Occipital lobe (tissue), 2 donors: ENCODE data around the gene GSC. TPM values are rescaled to one million over a fixed set of nuclear protein-coding genes. Genes with fewer than 3 reads are reported as not detected.
"Not testable (repeated sequence)": the region's sequence is repeated elsewhere in the genome, so short reads cannot be mapped to it uniquely, and the experiment has no call there.

Experiments used
- DNase-seq: peaks from one replicate; lab custom pipeline; 2025; lab: John Stamatoyannopoulos, UW
- total RNA-seq: library from RNA; depleted of rRNA; stranded (reverse); fragments of >200 nt; gene quantifications from one replicate; pipeline ENCODE4 v1.2.3, GENCODE V29; 2014

GSC gene
- total RNA-seq, 1 donor from 2014 or later: not detected

DNA sequence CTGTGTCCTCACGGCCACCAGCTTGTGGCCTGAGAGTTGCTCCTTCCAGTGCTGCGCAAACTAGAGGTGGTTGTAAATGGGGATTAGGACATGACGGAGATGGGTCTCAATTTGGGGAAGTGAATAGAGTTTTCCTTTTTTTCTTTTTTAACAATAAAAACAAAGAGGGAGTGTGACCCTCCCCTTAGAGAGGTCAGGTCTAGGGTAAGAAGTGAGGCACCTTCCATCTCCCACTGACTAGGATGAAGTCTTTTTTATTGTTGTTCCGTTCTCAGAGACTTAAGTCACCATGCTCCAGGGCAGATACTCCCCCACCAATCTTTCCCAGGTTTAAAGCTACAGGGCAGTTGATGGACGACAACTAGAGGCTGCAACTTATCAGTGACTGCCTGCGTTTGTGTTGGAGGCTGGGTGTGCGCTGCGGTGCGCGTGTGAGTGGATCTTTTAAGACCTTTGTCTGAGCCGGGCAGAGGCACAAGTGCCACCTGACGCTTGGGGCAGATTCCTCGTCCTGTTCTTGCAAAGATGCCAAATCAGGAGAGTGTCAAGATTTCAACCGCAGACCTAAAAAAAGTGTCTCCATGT lies 2.1 kb upstream of the GSC start:
- no peak for DNase-seq

DNA sequence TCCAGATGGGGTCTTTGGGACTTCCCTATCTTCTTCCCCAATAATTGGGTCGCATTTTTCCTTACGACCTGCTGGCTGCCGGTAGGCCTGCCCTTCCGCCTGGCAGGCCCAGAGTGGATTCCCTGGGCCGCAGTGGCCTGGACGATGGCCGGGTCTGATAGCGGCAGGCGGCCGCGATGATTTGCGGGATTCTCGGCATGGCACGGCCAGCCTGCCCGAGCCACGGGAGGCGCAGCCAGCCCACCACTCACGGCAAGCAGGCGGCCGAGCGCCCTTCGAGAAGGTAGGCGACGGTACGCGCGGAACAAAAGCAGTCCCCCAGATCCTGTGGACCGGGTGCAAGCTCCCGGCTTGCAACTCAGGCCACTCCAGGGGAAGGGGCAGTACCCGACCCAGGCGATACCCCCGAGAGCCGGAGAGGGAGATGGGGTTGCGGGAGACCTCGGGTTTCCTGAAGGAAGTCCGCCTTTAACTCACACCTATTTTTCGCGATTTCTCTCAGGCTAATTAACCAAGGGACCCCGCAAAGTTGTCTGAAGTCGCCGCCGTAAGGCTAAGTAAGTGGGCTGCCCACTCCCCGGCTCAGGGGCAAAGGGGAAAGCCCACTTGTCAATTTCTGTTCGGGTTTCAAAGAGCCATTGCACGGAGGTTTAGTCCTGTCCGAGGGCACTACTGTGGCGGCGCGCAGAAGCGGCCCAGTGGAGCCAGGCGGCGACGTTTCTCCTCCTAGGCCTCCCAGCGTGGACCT lies 1.4 kb upstream of the GSC start:
- DNase-seq: no peak

DNA sequence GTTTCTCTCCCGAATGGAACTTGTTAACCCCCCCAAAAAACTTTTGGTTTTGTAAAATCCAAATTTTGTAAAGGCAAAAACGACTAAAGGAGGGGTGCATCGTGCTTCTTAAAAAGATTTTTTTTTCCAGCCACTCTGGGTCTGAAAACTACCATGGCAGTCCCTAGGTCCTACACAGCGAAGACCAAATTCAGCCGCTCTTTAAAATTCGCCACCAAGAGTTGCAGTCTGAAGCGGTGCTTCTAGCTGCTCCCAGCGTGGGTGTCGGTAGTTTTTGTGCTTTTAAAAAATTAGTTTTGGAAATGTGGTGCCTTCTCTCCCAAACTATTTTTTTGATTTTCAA lies 873 bp upstream of the GSC start:
- no peak for DNase-seq

DNA sequence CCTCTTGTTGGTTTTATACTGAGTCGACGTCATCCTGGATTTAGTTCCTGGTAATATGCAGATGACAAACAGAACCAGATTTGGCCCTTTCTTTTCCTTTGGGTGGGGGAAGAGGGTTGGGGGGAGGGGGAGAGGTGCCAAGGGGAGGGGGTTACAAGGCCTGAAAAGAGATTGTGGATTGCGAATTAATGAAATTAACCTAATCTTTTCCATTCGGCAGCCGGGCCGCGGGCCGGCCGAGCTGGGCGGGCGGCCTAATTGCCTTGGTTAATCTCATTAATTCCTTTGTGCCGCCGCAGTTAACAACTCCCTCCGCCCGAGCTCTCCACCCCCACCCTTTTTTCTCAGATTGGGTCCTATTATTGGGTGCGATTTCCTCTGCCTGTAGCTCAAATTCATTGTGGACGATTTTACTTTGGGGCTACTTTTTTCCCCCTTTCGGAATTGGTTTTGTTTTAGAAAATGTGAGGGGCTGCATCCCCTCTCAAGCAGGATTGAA lies 387 bp upstream of the GSC start:
- no peak for DNase-seq

DNA sequence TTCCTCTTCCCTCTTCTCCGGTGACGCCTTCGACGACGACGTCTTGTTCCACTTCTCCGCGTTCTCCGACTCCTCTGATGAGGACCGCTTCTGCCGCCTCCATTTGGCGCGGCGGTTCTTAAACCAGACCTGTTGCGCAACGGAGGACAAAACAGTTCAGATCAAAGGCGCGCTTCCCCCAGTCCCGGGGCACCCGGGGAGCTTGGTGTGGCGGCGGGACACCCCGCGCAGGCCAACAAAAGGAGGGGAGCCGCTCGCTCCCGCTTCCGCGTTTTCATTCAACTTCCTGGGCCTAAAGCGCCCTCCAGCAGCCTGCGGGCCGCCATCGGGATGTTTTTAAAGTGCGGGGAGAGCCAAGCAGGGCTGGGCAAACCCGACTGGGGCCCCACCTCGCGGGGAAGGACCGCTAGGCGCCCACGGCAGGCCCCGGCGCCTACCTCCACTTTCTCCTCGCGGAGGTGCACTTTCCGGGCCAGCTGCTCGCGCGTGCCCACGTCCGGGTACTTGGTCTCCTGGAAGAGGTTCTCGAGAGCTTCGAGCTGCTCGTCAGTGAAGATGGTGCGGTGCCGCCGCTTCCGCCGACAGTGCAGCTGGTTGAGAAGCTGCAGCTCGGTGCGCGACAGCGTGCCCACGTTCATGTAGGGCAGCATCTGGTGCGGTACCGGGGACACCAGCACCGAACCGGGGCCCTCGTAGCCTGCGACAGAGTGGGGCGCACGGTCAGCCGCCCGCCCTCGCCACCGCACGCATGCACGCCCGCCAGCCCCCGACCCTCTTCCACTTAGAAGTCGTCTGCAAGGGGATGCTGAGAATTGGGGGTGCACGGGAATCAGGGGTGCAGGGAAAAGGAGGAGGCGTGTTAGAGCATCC lies 1.2 kb downstream of the GSC start:
- DNase-seq: no peak

DNA sequence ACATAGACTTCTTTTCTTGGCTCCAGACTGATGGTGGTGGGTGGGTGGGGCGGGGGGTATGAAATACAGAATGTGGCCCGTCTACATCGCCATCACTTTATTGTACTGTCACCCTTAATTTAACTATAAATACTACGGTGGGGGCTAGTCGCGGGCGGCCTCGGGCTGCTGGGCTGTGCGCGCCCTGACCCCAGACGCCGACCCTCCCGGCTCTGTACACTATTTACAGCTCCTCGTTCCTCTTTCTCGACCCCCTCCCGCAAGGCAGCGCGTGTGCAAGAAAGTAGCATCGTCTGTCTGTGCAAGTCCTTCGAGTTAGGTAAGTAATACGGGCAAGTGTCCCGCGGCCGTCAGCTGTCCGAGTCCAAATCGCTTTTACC lies 1.8 kb downstream of the GSC start:
- DNase-seq: no peak

DNA sequence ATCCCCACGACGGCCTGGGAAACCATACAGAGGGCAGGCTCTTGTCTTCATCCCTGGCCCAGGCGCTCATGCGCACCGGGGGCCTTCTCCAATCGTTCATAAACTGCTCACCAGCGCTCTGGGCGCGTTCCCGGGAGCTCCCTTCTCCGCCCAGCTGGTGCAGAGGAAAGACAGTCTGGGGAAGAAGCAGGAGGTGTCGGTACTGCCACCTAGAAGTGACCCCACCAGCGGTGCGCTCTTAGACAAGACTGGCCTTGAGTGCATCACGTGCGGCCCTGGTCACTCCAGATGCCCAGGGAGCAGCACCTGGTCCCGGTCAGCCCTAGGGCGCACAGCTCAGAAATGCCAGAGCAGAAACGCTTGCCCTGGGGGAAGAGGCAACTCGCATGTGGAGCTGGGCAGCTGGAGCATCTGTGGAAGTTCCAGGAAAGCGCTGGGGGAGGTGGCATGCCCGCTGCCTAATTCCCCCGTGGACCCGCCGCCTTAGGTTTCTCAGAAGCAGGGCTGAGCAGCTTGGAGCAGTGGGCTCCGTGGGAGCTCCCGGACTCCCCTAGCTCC lies 2.5 kb downstream of the GSC start:
- DNase-seq: no peak

DNA sequence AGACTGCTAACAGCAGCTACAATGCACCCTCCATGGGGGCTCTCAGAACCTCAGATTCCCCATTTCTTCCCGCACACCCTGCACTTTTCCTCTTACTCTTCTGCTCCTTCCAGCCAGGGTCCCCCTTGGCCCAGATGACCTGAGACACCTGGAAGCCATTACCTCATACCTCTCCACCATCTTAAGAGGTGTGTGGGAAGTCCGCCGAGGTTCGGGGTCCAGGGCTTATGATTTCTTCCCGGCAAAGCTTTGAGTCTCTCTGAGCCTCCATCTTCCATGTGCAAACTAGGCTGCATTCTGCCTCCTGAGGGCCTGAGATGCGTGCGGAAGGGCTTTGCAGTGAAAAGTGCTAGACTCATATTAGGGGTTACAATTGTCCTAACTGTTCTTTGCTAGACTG lies 5.3 kb downstream of the GSC start:
- DNase-seq: no peak

DNA sequence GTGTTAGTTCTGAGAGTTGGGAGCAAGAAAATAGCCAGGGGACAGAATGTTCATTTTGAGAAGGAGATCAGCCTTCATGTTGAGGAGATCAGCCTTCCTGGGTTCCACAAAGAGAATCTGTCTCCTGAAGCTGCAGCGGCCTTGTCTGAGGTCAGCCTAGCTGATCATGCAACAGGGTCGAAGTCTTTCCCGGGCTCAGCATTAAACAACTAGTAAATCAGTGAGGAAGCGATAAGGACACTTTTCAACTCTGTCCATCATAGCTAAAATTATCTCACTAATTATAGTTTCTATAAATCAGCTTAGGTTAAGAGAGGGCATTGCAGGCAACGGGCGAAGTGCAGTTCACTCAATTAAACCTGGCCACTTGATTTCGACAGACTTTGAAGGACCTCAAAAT lies 7.5 kb downstream of the GSC start:
- no peak for DNase-seq

DNA sequence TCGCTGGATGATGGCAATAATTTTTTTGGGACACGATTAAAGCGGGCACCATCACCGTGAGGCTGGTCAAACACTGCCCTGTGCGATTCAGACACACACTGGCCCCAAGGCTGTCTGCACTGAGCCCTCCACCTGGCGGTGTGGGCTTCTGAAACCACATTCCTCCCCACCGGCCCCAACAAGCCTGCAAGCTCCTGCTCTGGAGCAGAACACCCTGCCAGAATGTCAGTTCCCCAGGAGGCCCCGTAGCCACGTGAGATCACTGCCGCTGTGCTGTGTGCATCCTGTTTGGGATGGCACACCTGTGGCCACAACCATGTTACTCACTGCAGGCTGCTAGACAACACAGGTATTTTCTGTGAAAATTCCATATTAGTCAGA lies 7.9 kb downstream of the GSC start:
- no peak for DNase-seq

DNA sequence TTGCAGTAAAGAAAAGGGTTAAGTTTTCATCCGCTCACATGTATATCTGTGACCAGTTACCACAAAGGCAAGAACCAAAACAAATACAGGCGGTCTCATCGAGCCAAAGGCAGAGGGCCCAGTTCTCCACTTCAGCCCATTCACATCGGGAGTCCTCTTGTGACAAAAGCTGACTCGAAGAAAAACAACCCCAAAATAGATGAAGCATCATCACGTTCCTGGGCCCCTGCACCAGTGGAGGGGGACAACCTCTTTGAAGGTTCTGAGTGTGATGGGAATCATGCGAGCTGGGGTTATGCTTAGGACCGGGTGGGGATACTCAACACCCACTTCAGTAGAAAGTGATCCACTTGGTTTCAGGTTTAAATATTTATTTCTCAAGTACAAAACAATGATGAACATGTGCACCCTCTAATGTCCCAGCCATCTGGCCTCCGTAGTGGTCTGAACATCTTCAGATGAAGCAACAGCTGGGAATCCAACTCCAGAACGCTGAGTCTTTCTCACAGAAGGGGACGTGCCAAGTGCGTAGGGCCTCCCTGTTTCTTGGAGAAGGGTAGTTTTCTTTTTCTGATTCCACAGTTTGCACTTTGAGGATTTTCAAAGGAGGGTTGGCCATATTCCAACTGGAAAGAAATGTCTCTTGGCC lies 8.4 kb downstream of the GSC start:
- DNase-seq: no peak

DNA sequence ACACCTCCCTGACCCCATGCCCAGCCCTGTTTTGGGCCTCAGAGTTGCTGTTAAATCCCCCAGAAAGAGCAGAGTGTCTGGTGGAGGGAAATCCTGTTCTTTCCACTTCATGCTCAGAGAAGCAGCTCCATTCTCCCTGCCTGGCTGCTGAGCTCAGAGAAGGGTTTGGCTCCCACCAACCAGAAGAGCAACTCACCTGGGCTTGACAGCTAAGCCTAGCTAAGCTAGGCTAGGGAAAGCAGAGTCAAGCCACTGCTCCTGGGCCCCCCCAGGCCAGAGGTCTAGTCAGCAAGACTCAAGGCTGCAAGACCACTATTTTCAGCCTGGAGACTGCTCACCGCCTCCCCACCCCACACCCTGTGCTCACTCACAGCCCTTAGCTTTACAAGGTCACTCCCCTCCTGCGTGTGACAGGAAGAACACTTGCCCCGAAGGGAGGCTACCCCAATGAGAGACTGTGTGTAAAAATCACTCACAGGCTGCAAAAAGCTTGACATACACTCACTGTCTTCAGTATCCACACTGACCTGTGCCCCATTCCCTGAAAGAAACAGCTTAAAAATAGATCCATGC lies 13.5 kb downstream of the GSC start:
- DNase-seq: no peak

DNA sequence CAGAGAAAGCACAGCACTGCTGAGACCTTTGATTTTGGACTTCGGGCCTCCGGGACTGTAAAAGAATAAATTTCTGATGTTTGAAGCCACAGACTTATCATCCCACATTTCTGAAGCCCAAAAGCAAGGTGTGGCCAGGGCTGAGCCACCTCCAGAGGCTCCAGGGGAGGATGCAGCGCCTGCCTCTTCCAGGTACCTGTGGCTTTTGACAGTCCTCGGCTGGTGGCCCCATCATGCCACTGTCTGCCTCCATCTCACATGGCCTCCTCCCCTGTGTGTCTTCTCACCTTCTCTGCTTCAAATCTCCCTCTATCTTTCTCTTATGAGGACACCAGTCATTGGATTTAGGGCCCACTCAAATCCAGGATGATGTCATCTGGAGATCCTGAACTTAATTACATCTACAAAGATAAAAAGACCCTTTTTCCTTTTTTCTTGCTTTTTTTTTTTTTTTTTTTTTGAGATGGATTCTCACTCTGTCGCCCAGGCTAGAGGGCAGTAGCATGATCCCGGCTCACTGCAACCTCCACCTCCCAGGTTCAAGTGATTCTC lies 15.4 kb downstream of the GSC start:
- no peak for DNase-seq

DNA sequence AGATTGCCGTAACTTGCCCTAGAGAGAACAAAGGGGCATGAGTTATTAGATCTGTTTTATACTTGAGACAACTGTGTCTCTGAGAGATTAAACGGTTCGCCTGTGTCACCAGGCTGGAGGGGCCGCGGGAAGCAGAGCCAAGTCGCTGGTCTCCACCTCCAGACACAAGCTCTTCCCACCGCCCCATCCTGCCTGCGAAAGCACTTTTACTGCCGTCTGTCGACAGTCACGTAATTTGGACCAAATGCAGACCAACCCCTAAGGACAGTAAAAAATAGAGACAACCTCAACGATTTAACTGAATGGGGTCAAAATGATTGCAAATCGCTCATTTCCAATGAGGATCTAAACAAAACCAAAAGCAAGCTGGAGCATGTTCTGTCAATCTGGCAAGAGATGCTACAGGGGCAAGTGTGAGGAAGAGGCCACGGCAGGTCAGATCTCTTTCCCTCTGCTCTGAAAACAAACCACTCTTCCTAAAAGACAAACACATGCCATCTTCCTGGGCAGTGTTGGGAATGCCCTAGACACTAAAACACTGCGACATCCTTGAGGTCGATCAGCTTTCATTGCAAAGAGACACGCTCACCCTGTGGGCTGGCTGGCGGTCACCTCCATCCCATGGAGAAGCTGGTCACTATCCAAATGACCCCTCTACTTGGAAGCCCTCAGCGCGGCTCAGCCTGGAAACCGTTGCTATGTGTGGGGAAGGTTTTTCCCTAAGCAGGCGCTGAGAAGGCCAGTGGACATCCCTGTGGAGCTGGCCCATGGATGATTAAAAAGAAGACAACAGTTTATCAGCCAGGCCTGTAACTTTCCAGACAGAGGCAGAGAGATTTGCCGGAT lies 17.1 kb downstream of the GSC start:
- no peak for DNase-seq

DNA sequence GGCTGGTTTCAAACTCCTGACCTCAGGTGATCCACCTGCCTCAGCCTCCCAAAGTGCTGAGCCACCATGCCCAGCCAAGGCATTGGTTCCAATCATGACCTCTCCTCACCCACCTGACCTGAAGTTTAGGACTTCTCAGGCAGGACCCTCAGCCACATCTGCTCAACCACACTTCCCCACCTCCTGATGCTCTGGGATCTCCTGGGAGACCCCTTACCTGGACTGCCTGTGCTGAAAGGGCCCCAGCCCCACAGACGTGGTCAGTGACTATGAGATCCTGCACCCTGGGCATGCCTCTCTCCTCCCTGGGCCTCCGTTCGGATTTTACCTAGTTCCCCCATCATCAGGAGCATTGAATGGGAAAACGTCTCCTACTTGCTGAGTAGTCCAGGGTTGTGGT lies 18.0 kb downstream of the GSC start:
- DNase-seq: no peak

DNA sequence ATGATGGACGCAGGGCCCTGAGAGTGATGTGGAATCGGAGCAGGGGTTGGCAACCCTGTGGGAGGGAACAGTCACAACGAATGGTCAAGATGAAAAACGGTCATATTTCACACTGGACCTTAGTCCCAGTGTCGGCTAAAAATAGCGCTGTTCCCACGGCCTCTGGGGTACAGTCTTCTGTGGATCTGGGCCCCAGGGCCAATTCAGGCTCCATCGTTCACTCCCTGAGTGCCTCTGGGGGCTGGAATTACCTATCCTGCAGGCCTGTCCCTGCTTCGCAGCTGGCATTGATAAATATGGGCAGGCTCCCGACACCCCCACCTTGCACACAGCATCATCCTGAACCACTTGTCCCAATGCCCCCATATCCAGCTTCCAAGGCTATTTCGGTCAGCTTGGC lies 18.6 kb downstream of the GSC start:
- DNase-seq: no peak

DNA sequence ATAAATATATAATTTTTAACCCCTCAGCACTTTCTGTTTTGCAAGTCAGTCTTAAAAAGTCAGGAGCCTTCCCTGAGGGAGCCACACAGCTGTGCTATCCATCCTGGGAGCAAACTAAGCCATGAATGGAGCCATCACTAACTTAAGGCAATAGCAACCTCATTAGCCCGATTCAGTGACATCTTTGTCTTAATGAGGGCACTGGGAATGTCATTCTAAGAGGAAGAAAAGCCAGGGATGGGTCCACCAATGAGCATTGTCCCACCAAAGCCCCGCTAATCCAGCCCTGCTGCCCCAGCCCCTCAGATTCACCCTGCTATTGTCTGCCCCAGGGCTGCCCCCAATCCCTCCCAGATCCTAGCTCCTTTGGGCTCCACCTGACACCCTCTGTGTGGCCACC lies 19.5 kb downstream of the GSC start:
- no peak for DNase-seq

DNA sequence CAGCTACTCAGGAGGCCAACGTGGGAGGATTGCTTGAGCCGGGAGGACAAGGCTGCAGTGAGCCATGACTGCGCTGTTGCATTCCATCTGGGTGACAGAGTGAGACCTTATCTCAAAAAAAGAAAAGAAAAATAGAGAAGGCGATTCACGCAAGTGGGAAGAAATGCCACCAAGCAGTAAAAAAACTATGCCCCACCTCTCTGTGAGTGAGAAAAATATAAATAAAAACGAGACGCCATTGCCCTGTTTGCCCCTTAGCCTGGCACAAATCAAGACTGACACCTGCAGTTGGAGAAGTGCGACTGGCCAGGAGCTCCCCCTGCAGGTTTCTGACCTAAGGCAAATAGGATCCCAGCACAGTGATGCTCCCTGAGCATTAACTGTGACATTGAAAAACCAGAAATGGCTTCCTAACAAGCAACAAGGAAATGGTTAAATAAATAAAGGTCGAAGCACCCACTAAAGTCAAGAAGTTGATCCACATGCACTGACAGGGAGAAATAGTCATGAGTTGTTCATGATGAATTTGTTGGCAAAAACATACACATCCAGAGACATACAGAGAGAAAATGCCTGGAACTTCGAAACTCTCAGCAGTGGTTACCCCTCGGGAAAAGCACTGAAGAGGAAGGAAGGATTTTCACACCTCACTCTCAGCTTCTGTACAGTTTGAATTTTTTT lies 21.1 kb downstream of the GSC start:
- no peak for DNase-seq

DNA sequence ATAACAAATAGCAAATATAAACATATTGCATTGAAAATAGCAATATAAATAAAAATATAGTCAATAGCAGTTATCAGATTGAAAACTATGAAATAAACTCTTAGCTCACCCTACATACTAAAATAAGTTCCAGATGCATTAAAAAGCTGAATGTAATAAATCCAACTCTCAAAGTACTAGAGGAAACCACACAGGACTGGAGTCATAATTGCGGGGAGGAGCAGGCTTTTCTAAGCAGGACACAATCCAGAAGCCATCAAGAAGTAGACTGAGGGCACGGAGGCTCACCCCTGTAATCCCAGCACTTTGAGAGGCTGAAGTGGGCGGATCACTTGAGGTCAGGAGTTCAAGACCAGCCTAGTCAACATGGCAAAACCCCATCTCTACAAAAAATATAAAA lies 22.2 kb downstream of the GSC start:
- no peak for DNase-seq

DNA sequence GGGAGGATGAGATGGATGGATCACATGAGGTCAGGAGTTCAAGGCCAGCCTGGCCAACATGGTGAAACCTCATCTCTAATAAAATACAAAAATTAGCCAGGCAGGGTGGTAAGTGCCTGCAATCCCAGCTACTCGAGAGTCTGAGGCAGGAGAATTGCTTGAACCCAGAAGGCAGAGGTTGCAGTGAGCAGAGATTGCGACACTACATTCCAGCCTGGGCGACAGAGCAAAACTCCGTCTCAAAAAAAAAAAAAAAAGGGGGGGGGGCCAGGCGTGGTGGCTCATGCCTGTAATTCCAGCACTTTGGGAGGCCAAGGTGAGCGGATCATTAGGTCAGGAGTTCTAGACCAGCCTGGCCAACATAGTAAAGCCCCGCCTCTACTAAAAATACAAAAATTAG lies 22.8 kb downstream of the GSC start:
- not testable (repeated sequence) for DNase-seq
